WTC11 (cell line): ENCODE data around the gene CXCL3.

Experiments
- CREM ChIP-seq: sonication (generic); formaldehyde crosslinking; IDR thresholded peaks from 2 replicates; pipeline ENCODE4 v1.8.1; 2022; ENCODE audit warnings: mild to moderate bottlenecking, missing genetic modification reagents, moderate library complexity
- JAZF1 ChIP-seq: fragments of 250-450 bp; sonication (Bioruptor Pico); IDR thresholded peaks from 2 replicates; pipeline ENCODE4 v1.9.0; 2021; ENCODE audit warnings: moderate library complexity, mild to moderate bottlenecking, inconsistent platforms
- JUN ChIP-seq: sonication (generic); formaldehyde crosslinking; IDR thresholded peaks from 2 replicates; pipeline ENCODE4 v1.8.0; 2023; ENCODE audit warnings: mild to moderate bottlenecking, missing genetic modification reagents
- TEAD4 ChIP-seq: sonication (generic); formaldehyde crosslinking; IDR thresholded peaks from 2 replicates; pipeline ENCODE4 v1.8.0; 2022; ENCODE audit warnings: mild to moderate bottlenecking, missing genetic modification reagents
- TF ChIP-seq, protein P1 (sequence below): fragments of 200-600 bp; IDR thresholded peaks from 2 replicates; pipeline ENCODE4 v1.8.0; 2022; ENCODE audit warnings: antibody characterized with exemption
- TF ChIP-seq, protein P2 (sequence below): sonication (generic); formaldehyde crosslinking; IDR thresholded peaks from 2 replicates; pipeline ENCODE4 v1.8.1; 2022; ENCODE audit warnings: mild to moderate bottlenecking, moderate library complexity, missing genetic modification reagents
- TF ChIP-seq, protein P3 (sequence below): sonication (generic); formaldehyde crosslinking; IDR thresholded peaks from 2 replicates; pipeline ENCODE4 v1.8.1; 2023; ENCODE audit warnings: mild to moderate bottlenecking, missing genetic modification reagents, moderate library complexity

DNA sequence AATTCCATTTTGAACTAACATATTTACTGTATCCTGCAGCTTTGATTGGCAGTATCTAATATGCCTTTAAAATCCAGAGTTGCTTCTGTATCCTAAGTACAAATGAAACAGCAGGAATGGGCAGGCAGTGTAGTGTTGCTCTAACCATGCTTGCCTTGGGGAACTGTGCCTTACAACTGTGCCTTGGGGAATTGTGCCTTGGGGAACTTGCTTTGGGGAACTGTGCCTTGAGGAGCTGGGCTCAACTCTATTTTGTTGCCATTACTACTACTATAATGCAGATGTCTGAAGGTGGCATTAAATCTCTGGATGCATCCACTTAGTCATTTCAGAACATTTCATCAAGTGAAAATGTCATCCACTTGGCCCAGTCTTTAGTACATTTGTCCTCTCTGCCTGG, 6.9 kb downstream of the CXCL3 start:
- TF ChIP-seq, protein P1, sequence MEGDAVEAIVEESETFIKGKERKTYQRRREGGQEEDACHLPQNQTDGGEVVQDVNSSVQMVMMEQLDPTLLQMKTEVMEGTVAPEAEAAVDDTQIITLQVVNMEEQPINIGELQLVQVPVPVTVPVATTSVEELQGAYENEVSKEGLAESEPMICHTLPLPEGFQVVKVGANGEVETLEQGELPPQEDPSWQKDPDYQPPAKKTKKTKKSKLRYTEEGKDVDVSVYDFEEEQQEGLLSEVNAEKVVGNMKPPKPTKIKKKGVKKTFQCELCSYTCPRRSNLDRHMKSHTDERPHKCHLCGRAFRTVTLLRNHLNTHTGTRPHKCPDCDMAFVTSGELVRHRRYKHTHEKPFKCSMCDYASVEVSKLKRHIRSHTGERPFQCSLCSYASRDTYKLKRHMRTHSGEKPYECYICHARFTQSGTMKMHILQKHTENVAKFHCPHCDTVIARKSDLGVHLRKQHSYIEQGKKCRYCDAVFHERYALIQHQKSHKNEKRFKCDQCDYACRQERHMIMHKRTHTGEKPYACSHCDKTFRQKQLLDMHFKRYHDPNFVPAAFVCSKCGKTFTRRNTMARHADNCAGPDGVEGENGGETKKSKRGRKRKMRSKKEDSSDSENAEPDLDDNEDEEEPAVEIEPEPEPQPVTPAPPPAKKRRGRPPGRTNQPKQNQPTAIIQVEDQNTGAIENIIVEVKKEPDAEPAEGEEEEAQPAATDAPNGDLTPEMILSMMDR: no peak
- TF ChIP-seq, protein P2, sequence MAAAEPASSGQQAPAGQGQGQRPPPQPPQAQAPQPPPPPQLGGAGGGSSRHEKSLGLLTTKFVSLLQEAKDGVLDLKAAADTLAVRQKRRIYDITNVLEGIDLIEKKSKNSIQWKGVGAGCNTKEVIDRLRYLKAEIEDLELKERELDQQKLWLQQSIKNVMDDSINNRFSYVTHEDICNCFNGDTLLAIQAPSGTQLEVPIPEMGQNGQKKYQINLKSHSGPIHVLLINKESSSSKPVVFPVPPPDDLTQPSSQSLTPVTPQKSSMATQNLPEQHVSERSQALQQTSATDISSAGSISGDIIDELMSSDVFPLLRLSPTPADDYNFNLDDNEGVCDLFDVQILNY: no peak
- TF ChIP-seq TEAD4 (no peak), CREM (no peak), JUN (CRISPR knock-in tag) (no peak), JAZF1 (CRISPR knock-in tag) (no peak)
- TF ChIP-seq, protein P3, sequence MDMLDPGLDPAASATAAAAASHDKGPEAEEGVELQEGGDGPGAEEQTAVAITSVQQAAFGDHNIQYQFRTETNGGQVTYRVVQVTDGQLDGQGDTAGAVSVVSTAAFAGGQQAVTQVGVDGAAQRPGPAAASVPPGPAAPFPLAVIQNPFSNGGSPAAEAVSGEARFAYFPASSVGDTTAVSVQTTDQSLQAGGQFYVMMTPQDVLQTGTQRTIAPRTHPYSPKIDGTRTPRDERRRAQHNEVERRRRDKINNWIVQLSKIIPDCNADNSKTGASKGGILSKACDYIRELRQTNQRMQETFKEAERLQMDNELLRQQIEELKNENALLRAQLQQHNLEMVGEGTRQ: no peak
